Measurements from ENCODE around the gene HOXA10.

The HOXA10 gene

DNA sequence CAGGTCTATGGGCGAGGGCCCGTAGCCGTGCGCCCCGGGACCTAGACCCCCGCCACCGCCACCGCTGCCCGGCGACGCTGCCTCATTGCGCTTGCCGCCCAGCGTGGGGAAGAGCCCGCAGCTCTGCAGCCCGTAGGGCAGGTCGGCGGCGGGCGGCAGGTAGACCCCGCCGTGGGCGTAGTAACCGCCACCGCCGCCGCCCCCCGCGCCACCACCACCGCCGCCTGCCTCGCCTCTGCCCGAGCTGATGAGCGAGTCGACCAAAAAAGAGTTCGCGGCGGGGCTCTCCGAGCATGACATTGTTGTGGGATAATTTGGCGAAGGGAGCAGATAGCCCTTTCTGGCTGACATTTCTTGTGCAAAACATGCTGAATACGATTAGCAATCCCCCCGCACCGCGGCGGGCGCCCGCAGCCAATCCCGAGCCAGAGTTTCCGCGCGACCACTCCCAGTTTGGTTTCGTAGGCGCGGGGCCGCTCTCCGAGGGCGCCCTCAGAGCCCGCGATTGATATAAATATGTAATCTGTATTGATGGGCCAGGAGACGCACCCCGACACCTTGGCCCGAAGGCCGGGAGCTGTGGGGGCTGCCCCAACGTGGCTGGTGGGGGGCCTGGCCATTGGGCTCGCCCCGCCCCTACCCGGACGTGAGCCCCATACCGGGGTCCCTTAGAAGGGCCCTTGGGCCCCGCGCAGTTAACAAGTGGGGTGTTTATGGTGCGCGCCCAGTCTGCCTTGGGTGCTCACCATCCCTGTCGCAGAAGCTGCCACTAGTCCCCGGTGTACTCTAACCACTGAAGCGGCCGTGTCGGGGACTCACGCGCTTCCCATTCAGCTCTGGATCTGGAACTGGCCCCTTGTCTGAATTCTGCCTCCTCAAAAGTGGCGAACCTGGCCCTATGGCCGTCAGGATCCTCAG is at the start of gene HOXA10:
Gene HOXA10 (minus strand): TSS at position 365 of the 918 bp plus-strand sequence. CDS start 14 bp downstream, at position 351.
- peak; percentile 53 for DNase-seq

DNA sequence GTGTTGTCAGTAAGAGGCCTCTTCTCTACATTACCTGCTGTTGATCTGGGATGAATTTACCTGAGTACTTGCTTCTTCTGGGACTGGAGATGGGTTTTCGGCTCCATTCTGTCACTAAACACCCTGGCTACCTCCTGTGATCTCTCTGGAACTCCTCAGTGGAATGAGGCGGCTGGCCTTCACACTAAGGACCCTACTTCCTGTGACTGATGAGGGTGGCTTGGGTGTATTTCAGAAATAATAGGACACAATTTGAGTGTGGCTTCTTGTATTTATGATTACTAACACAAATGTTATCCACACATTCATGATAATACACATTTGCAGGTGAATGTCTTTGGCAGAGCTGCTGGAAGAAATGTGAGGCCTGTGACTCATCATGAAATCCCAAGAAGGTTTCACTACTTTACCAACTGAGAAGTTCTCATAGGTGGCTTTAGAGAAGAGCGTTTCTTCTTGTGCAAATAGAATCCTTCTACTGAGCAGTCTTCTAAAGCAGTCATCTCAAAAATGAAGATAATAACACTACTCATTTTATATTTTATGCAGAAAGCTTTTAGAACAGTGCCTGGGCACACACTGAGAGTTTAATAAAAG is 47.2 kb upstream of the HOXA10 start:
- no peak for DNase-seq

DNA sequence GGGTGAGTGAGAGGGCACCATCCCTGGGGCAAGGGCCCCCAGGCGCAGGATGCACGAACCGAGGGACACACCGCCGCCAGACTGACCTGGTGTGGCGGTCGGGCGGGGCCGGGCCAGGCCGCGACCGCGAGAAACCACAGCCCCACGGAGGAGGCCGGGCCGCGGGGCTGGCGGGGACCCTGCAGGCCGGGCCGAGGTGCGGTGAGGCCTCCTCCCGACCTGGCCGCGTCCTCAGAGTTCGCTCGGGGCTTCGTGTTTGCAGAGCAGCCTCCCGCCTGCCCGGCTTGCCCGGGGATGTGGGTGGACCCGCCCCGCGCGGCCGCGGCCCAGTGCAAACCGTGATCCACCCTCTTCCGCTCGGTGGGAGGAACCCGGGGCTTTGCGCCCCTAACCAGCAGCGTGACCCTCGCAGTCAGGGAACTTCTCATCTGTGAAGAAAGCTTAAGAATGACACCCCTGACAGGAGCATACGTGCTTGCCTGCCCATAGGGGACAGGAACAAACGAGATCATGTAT is 46.4 kb upstream of the HOXA10 start:
- no peak for DNase-seq

DNA sequence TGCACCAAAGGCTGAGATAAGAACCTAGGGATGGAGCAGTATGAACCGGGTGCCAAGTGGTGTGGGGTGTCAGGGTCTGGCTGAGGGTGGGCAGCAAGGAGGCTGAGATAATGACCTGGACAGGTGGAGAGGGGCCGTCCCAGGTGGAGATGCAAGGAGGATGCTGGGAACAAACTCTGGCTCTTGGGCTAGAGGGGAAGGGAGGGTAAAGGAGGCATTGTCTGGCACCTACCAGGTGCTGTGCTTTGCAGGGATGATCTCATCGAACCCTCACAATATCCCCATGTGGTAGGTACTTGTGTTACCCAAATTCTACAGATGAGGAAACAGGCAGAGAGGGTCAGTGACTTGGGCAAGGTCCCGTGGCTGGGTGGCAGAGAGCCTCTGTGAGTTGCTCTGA is 45.7 kb upstream of the HOXA10 start:
- no peak for DNase-seq

DNA sequence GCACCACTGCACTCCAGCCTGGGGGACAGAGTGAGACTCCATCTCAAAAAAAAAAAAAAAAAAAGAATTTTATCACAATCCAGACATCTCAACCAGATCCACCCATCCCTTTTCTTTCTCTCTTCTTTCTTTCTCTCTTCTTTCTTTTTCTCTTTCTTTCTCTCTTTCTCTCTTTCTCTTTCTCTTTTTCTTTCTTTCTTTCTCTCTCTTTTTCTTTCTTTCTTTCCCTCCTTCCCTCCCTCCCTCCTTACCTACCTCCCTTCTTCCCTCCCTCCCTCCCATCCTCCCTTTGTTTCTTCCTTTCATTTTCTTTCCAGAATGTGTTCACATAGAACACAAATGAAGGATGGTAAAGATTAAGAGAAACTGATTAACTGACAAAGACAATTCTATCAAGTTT is 43.8 kb upstream of the HOXA10 start:
- no peak for DNase-seq

DNA sequence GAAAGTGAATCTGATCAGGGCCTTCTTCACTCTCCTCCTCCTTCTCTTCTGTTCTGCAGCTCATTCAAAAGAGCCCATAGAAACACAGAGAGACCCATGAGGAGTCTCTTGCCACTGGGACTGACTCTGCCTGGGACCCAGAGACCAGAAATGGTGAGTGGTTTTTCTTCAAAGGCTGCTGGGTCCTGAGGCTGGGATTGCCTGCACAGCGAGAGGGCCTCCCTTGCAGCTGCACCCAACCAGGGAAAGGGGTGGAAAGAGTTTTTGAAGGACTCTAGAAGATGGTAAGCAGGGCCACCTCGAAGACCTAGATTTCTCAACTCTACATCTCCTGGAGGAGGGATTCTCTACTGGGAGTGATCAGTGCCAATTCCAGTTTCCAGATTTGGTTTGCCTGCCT is 41.2 kb upstream of the HOXA10 start:
- DNase-seq, result no peak

DNA sequence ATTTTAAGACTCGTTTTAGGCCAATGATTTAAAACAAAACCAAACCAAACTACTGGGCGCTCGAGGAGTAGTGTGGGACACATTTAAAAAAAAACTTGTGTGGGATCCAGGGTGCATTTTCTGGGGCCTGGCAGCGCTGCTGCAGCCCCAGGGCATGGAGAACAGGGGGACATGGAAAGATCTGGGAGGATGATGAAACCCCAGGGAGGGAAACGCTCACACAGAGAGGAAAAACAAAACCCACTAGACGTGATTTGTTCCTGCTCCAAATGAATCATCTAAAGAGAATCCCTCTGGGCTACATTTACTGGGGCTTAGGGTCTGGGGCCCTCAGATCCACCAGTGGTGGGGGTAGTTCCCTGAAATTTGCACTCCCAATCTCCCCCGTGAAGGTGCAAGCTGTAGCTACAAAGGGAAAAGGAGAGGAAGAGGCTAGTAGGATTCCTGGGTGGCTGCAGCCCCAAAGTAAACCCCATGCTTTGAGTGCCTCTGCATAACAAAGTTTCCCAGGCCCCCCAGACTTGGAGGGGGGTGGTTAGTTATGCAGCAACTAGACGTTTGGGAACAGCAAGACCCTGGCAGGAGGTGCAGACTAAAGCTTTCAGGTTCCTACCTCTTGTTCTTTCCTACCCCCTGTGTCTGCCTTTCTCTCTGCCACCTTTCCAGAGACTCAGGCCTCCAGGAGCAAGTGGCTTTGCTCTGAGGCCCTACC is 40.3 kb upstream of the HOXA10 start:
- DNase-seq, result no peak

DNA sequence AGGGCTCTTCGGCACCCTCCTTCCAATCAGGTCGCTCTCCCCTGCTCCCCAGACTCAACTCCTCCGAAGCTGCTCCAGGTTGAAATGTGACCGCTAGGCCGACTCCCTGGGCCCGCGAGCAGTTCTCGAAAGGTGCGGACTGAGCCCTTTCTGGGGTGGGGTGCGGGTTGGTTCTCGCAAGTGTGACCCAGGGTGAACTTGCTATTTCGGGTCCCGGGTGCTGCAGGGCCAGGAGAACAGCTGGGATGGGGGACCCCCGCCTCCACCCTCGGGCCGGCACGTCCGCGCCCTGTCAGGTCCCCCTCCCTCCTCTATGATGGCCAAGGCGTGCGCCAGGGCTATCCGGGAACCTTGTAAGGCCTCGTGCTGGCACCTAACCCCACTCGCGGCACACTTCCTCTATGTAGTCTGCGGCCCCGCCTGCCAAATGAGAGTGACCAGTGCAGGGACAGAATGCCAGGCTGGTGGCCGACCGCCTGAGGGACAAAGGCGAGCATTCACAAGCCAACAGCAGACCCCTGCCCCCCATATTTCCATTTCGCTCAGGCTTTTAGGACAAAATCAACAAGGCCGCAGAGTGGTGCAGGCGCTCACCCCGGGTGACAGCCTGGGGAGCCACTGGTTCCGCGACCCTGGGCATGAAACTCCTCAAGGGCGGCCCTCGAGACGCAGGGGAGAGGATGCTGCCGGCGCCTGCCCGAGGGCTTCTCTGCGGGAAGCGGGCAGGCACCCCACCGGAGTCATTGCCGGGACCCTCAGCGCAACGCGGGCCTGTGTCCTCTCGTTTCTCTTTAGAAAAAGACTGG is 39.5 kb upstream of the HOXA10 start:
- no peak for DNase-seq

DNA sequence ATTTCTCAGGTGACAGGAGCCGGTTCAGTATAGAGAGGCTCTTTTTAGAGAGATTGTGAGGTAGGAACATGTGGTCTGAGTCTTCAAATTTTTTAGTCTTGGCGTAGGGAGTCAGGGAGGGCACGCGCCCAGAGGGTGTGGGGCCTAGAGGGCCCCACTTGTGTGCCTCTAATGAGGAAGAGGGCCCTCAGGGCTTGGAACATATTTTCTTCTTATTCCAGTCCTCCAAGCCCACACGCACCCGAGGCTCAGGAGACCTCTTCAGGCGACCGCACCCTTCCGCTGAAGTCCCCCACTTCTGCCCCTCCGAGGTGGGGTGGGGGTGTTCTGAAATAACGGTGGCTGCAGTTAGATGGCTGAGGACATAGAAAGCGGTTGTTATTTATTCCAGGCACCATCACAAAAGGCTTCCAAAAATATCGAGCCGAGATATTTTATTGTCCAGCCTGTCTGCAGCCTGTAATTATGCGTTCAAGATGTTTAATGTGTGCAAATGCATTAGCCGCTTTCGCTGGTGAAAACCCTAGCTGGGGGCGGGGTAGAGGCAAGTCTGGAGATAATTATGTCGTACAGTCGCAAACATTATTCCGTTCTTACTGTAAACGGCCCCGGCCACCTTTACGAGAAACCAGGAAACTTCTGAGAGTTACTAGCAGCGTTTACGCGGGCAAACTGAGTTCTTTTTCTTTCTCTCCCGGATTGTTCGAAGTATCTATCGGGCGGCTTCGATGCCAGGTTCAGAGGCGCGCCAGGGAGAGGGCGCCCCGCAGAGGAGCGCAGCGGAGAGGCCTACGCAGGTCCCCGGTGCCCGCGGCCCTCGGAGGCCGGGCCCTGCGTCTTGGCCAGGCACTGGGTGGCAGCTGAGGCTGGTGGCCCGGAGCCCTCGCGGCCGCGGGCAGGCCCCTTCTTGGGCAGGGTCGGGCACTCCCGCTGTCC is 38.6 kb upstream of the HOXA10 start:
- DNase-seq, result no peak

DNA sequence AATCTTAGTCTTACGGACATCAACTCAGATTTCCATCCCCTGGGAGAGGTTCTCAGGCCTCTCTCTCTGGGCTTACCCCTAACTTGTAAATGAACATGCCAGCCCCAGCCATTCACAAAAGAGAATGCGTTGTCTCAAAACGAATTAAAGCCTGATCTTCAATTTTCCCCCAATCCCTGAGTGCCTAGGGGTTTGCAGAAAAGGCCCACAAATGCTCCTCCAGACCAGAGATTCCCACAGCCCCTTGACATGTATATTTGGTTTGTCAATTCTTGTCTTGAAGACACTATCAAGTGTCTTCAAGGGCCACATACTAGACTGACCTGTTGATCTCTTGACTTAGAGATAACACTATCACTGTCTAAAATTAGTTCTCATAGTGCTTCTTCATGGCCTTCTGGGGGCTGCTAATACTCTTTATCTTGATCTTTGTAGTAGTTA is 37.7 kb upstream of the HOXA10 start:
- no peak for DNase-seq

DNA sequence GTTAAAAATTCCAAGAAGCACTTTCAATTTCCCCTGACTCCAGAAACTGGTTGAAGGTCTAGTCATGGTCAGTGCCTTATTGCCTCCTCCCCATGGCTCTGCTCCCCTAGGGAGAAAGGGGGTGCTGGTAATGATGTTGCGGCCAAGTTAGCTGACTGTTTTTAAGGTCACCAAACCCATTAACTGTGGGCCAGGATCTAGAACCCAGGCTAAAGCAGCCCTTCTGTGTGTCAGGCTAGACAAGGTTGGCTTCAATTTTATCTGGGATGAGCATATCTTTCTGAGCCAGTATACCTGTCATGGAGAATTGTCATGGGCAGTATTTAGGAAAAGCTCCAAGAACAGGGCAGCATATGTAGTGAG is 36.9 kb upstream of the HOXA10 start:
- DNase-seq, result no peak

DNA sequence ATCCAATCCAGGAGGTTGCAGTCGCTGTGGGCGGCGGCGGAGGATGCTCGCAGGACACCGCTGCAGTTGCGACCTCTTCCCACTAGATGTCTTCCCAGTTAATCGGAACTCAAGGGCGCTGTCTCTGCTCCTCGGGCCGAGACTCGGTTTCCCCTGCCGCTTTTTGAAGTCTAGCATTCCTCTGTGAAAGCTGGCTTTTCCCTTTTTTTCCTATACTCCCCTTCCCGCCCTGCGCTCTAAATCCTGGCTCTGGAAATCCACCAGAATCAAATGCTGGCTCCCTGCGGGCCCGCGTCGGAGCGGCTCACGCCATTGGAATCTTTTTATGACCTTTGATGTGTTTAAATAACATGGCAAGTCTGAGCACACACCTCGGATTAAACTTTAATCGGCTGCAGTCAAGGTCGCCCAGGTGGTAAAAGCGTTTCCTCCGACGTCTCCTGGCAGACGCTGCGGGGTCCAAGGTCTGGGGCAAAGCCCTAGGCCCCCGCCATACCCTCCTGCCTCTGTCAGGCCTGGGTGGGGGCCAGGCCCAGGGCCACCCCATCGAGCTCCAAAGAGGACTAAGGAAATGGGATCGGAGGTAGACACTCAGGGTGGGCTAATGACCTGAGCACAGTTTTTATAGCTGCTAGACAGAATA is 36.4 kb upstream of the HOXA10 start:
- no peak for DNase-seq

DNA sequence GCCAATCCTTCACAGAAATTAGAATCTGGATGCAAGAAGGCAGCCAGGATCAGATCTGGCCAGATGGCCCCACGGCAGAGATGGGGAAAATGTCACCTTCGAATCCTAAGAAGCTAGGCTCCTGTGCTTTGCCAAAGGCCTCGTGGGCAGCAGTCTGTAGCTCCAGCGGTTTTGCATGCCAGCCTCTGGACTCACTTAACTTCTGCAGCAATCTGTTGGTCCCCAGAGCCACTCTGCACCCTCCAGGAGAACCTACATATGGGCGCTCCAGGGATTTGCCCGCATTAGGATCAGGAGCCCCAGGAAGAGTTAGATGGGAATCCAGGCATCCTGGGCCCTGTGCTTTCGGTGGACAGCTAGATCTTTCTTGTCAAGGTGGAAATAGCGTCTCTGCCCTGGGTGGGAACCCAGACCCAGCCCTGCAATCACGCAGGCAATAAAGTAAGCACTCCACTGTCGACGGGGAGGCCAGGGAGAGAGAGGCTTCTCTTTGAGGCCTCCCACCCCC is 35.9 kb upstream of the HOXA10 start:
- no peak for DNase-seq

DNA sequence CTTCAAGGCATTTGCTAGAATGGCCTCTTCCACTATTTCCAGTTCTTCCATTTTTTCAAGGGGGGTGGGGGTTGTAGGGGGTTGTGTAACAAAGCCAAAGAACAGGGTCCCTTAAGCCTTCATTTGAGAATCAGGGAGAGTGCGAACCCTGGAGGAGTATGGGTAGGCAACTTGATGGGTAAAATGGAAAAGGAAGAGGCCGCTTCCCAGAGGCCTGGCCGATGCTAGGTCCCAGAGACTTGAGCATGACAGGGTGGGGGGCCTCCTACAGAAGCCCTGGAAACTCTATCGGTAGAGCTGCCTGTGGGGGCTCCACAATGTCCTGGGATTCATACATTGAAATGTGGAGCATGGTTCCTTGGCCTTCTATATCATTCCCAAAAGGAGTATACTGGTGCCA is 34.9 kb upstream of the HOXA10 start:
- DNase-seq, result no peak

DNA sequence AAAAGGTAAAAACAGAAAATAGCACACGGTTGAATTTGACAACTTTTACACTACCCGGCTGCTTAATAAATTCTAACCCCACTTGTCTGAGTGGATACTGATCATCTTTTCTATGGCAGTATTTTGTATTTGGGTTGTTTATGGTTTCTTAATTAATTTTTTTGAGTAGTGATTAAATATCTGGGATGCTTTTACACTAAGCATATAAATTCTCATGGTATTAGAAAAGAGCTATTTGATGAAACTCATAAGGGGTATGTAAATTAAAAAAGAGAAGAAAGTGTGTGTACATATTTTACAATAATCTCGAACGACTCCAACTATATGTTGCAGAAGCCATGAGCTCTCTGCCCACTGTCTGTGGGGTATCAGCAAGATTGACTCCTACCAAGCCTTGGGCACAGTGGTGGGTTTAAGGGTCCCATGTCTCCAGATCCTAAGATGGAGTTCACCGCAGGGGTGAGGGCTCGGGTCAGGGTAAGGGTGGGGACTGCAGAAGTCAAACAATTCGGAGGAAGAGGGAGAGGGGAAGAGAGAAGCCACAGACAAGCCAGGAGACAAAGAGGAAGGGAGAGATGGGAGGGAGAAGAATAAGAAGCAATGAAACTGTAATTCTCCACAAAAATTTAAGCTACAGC is 33.3 kb upstream of the HOXA10 start:
- DNase-seq, result no peak

DNA sequence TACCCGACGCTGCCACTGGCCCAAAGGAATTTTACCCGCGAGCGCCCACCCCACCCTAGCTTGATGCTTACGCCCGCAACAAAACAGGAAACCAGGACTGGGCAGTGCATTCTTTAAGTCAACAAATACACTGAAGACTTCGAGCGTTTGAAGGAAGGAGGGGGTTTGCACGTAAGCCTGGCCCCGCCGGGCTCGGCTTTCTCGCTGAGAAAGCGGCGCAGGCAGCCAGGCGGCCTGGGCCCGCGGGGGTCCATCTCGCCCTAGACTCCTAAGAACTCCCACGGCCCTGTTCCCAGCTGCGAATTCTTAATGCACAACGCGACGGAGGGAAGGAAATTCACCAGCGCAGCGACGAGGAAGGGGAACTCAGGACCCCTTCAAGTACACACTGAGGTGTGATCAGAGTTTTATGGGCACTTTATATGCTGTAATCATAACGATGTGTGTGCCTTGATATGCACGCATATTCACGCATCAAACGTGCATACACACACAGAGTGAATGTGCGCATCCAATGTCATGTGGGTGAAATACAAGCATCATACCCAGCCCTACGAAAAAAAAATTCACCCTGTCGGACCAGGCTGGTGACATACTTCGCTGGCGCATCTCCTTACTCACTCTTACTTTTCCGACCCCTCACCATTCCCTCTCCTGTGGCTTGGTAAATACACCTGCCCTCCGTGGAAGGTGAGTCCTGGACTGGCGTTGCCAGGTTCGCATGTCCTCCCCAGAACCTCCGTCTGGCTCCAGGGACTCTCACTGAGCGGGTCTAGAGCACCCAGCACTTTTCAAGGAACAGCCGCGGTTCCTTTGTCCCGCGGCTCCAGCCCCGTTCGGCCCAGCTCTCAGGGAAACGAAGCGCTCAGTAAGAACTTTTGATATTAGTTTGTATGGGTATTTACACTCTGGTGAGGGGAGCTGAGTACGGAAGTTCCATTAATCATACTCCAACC is 31.5 kb upstream of the HOXA10 start:
- DNase-seq, result no peak

DNA sequence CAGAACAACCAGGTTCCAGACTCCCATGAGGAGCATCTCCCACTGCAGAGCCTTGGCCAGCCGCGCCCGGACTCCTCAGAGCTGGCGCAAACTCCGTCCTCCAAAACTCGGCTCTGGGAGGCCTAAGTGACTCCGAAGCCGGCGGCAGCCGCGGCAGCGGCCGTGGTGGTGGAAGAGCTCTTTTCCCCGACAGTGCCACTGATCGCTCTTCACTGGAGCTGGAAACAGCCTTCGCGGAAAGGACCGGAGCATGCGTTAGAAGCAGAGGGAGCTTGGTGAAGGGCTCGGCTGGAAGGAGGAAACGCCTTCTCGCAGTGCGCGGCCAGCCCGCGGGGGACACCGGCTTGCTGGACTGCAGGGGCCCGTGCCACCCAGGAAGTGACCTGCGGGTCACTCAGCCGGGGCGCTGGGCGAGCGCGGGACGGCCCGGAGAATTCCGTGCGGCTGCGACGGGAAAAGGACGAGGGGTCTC is 30.8 kb upstream of the HOXA10 start:
- DNase-seq, result no peak

DNA sequence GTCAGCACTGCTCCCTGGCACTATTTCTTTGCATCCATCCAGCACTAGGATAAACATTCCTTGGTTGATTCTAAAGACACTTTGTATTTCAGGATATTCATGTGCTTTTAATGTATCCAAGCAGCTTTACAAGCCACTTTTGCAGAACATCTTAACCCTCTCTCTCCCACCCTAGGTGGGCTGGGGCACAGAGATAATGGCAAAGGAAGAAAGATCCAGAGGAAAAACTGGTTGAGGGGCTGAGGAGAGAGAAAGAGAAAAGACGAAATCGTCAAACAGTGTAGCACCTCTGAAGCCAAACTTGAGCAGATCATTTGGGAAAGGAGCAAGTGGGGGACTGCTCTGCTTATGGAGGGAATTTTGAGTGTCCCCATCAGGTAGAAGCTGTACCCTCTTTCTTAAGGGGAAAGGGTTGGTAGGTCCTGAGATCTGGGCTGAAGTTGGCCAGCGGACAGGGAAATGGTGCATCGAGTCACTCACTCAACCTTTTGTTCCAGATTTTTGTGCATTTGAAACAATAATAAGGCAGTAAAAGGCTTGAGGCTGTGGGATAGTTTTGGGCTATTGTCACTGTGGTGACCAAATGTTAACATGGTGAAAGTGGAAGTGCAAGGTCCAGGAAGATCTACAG is 30.0 kb upstream of the HOXA10 start:
- DNase-seq, result no peak
